Fibroblast of skin of abdomen (primary cell): ENCODE measurements around the gene PRKG1.
A peak's percentile ranks its signal among the peaks of the same experiment; 100 is the strongest.

Source experiments
- DNase-seq: peaks from one replicate; pipeline ENCODE4 v3.0.0-alpha.2; 2013

Gene PRKG1

GRCh38 chr10:51608211-51608610, 533.9 kb downstream of the PRKG1 start:
- no peak for DNase-seq

- no peak for DNase-seq
Measured at GRCh38 chr10:51615764-51616298, 541.5 kb downstream of the PRKG1 start.

GRCh38 chr10:51617576-51618235, 543.4 kb downstream of the PRKG1 start:
- no peak for DNase-seq

GRCh38 chr10:51619365-51619764, 545.1 kb downstream of the PRKG1 start:
- no peak for DNase-seq

GRCh38 chr10:51620131-51620530, 545.8 kb downstream of the PRKG1 start:
- DNase-seq, result no peak

GRCh38 chr10:51624013-51624412, 549.7 kb downstream of the PRKG1 start:
- no peak for DNase-seq

GRCh38 chr10:51629934-51630639, 555.8 kb downstream of the PRKG1 start:
- peak; percentile 79 for DNase-seq

GRCh38 chr10:51630640-51631005, 556.3 kb downstream of the PRKG1 start:
- DNase-seq, result no peak

GRCh38 chr10:51635436-51635835, 561.1 kb downstream of the PRKG1 start:
- DNase-seq, result no peak

GRCh38 chr10:51638211-51638610, 563.9 kb downstream of the PRKG1 start:
- no peak for DNase-seq

GRCh38 chr10:51638737-51639136, 564.5 kb downstream of the PRKG1 start:
- no peak for DNase-seq

GRCh38 chr10:51640120-51640819, 566.0 kb downstream of the PRKG1 start:
- DNase-seq, result no peak

GRCh38 chr10:51642581-51642980, 568.3 kb downstream of the PRKG1 start:
- no peak for DNase-seq

GRCh38 chr10:51643734-51644133, 569.4 kb downstream of the PRKG1 start:
- DNase-seq, result no peak

- DNase-seq, result no peak
Measured at GRCh38 chr10:51649064-51649463, 574.8 kb downstream of the PRKG1 start.

GRCh38 chr10:51651063-51651462, 576.8 kb downstream of the PRKG1 start:
- DNase-seq, result peak; percentile 61

- peak; percentile 66 for DNase-seq
Measured at GRCh38 chr10:51653025-51653424, 578.7 kb downstream of the PRKG1 start.

GRCh38 chr10:51654918-51655317, 580.6 kb downstream of the PRKG1 start:
- DNase-seq, result peak; percentile 71

GRCh38 chr10:51656503-51656902, 582.2 kb downstream of the PRKG1 start:
- DNase-seq, result no peak

GRCh38 chr10:51658000-51658399, 583.7 kb downstream of the PRKG1 start:
- DNase-seq, result no peak

- DNase-seq, result no peak
Measured at GRCh38 chr10:51659344-51659743, 585.1 kb downstream of the PRKG1 start.

- peak; percentile 30 for DNase-seq
Measured at GRCh38 chr10:51663086-51663485, 588.8 kb downstream of the PRKG1 start.

- DNase-seq, result no peak
Measured at GRCh38 chr10:51666456-51666855, 592.2 kb downstream of the PRKG1 start.
